ENCODE data around the gene C12orf57. TPM values are rescaled to one million over a fixed set of nuclear protein-coding genes. Genes with fewer than 3 reads are reported as not detected.

C12orf57 gene
- total and polyA plus RNA-seq, 2 of the 8 experiments (the other 6 are each of a cell fraction or from before 2014, with no cell fraction given) = 174 to 993 TPM

DNA sequence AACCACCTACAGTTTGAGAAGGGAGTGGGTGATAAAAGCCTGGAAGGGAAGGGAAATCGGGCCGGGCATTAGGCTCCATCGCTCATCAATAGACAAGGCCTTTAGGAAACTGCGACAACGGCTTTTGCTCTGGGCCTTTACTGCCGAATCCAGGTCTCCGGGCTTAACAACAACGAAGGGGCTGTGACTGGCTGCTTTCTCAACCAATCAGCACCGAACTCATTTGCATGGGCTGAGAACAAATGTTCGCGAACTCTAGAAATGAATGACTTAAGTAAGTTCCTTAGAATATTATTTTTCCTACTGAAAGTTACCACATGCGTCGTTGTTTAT lies 467 bp upstream of the C12orf57 start (continued):
- no peak for TF ChIP-seq RNF2 (IDR thresholded peaks at IDR 0.05; ENCODE audit: borderline replicate concordance, low read depth, low read length, missing control alignments, poor library complexity, severe bottlenecking)

Data from H1 (cell line).